ENCODE data around the gene TMEM132D.

TMEM132D gene

DNA sequence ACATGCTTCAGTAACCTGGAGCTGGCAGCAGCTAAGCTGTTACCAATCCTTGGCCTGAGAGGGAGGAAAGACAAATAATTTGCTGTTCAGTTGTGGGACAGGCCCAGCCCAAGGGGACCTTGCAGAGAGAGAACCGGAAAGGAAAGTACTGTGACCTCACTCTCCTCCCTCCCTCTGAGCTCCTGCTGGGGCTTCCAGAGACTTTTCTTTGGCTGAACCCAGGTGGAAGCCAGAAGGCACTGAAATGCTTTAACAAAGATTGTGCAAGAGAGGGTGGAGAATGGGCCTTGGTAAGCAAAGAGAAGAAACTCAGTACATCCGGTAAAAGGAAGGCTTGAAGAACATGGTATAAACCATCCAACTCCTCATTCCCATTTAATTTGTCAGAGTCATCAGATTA, 593.5 kb downstream of the TMEM132D start:
- TF ChIP-seq, protein P1, sequence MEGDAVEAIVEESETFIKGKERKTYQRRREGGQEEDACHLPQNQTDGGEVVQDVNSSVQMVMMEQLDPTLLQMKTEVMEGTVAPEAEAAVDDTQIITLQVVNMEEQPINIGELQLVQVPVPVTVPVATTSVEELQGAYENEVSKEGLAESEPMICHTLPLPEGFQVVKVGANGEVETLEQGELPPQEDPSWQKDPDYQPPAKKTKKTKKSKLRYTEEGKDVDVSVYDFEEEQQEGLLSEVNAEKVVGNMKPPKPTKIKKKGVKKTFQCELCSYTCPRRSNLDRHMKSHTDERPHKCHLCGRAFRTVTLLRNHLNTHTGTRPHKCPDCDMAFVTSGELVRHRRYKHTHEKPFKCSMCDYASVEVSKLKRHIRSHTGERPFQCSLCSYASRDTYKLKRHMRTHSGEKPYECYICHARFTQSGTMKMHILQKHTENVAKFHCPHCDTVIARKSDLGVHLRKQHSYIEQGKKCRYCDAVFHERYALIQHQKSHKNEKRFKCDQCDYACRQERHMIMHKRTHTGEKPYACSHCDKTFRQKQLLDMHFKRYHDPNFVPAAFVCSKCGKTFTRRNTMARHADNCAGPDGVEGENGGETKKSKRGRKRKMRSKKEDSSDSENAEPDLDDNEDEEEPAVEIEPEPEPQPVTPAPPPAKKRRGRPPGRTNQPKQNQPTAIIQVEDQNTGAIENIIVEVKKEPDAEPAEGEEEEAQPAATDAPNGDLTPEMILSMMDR (conservative IDR thresholded peaks at IDR 0.05; ENCODE audit: low read depth, low read length), result no peak
- Histone ChIP-seq H3K79me2 (ENCODE audit: insufficient read depth, low read depth) (no peaks in the 10 kb centered on the region), H3K27me3 (ENCODE audit: insufficient read depth, low read depth) (no peaks in the 10 kb centered on the region), H2AFZ (ENCODE audit: low read depth) (no peak overlapping the region), H3K27ac (no peak overlapping the region), H3K4me3 (IDR thresholded peaks at IDR 0.05; ENCODE audit: insufficient read depth, low read depth, low read length) (no peak overlapping the region), H3K4me1 (ENCODE audit: low read depth, poor library complexity, severe bottlenecking) (no peaks in the 10 kb centered on the region), H3K9ac (no peak overlapping the region), H3K36me3 (ENCODE audit: insufficient read depth) (no peaks in the 10 kb centered on the region), H3K4me2 (no peak overlapping the region), H4K20me1 (ENCODE audit: insufficient read depth) (no peaks in the 10 kb centered on the region)

DNA sequence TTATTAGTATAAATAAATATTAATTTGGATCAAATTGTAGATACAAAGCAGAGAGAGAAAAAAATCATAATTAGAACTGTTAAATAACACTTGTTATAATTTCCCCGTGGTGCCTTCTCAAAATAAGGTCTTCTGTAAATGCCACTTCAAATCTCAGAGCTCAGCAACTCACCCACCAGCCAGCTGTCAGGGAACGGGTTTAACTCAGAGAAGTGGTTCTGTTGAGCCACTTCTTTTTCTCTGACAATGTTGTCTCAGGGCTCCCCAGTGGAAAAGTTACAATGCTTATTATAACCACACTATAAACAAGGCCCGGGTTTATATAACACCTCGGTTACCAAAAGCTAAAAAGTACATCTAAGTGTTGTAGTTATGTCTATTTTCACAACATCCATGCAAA, 598.0 kb downstream of the TMEM132D start:
- H3K4me1 ChIP-seq (ENCODE audit: low read depth, poor library complexity, severe bottlenecking), result no peaks in the 10 kb centered on the region
- H2AFZ ChIP-seq (ENCODE audit: low read depth), result no peak overlapping the region
- H3K4me2 ChIP-seq, result no peak overlapping the region
- no peak overlapping the region for H3K27ac ChIP-seq
- H3K36me3 ChIP-seq (ENCODE audit: insufficient read depth), result no peaks in the 10 kb centered on the region
- H3K4me3 ChIP-seq (IDR thresholded peaks at IDR 0.05; ENCODE audit: insufficient read depth, low read depth, low read length), result no peak overlapping the region
- TF ChIP-seq, protein P1 (conservative IDR thresholded peaks at IDR 0.05; ENCODE audit: low read depth, low read length), result no peak
- H3K9ac ChIP-seq, result no peak overlapping the region
- H4K20me1 ChIP-seq (ENCODE audit: insufficient read depth), result no peaks in the 10 kb centered on the region
- no peaks in the 10 kb centered on the region for H3K27me3 ChIP-seq (ENCODE audit: insufficient read depth, low read depth)
- no peaks in the 10 kb centered on the region for H3K79me2 ChIP-seq (ENCODE audit: insufficient read depth, low read depth)

DNA sequence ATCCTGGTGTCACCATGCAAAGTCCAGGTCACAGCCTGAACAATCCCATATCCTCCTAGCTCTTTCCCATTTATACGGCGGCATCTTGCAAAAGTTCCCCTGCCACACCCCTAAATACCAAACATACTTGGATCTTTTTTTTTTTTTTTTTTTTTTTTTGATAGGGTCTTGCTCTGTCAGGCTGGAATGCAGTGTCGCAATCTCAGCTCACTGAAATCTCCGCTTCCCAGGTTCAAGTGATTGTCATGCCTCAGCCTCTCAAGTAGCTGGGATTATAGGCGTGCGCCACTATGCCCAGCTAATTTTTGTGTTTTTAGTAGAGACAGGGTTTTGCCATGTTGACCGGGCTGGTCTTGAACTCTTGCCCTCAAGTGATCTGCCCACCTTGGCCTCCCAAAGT, 599.3 kb downstream of the TMEM132D start:
- H3K4me1 ChIP-seq (ENCODE audit: low read depth, poor library complexity, severe bottlenecking), result no peaks in the 10 kb centered on the region
- H3K4me2 ChIP-seq, result no peak overlapping the region
- H4K20me1 ChIP-seq (ENCODE audit: insufficient read depth), result no peaks in the 10 kb centered on the region
- no peak overlapping the region for H2AFZ ChIP-seq (ENCODE audit: low read depth)
- no peak overlapping the region for H3K4me3 ChIP-seq (IDR thresholded peaks at IDR 0.05; ENCODE audit: insufficient read depth, low read depth, low read length)
- no peak overlapping the region for H3K27ac ChIP-seq
- H3K79me2 ChIP-seq (ENCODE audit: insufficient read depth, low read depth), result no peaks in the 10 kb centered on the region
- no peak overlapping the region for H3K9ac ChIP-seq
- no peaks in the 10 kb centered on the region for H3K36me3 ChIP-seq (ENCODE audit: insufficient read depth)
- no peaks in the 10 kb centered on the region for H3K27me3 ChIP-seq (ENCODE audit: insufficient read depth, low read depth)
- TF ChIP-seq, protein P1 (conservative IDR thresholded peaks at IDR 0.05; ENCODE audit: low read depth, low read length), result no peak

DNA sequence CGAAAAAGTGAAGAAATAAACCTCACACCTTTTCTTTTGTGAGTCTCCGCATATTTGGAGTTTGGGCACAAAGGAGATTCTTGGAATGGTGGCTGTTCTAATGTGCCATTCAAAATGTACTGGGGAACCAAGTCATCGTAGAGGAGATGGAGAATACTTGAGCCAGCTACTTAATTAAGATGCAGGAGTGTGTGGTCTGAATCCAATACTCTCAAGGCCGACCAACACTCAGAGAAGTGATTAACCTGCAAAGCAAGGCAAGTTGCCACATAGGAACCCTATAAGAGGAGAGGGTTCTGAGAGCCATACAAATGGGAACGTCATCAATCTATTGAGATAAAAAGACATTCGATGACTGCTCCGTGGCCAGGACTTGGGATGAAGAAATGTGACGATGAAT, 603.8 kb downstream of the TMEM132D start:
- no peak overlapping the region for H3K27ac ChIP-seq
- TF ChIP-seq, protein P1 (conservative IDR thresholded peaks at IDR 0.05; ENCODE audit: low read depth, low read length), result no peak
- H3K27me3 ChIP-seq (ENCODE audit: insufficient read depth, low read depth), result no peaks in the 10 kb centered on the region
- no peak overlapping the region for H3K9ac ChIP-seq
- no peaks in the 10 kb centered on the region for H4K20me1 ChIP-seq (ENCODE audit: insufficient read depth)
- H2AFZ ChIP-seq (ENCODE audit: low read depth), result no peak overlapping the region
- H3K79me2 ChIP-seq (ENCODE audit: insufficient read depth, low read depth), result no peaks in the 10 kb centered on the region
- no peak overlapping the region for H3K4me3 ChIP-seq (IDR thresholded peaks at IDR 0.05; ENCODE audit: insufficient read depth, low read depth, low read length)
- no peaks in the 10 kb centered on the region for H3K36me3 ChIP-seq (ENCODE audit: insufficient read depth)
- no peak overlapping the region for H3K4me2 ChIP-seq
- H3K4me1 ChIP-seq (ENCODE audit: low read depth, poor library complexity, severe bottlenecking), result no peaks in the 10 kb centered on the region
